H1 (cell line): ENCODE results near the gene FOXL3. TPM values are rescaled to one million over a fixed set of nuclear protein-coding genes. Genes with fewer than 3 reads are reported as not detected.

Experiments used
- CHD7 ChIP-seq: fragments of 300-600 bp; sonication (generic); IDR thresholded peaks from 2 replicates; pipeline ENCODE4 v1.7.1; 2012; ENCODE audit warnings: low read length, moderate library complexity, mild to moderate bottlenecking, inconsistent platforms; ENCODE audit not compliant: insufficient replicate concordance
- CREB1 ChIP-seq: IDR thresholded peaks from 2 replicates; pipeline ENCODE4 v1.6.1; 2012; ENCODE audit warnings: inconsistent platforms
- CTBP2 ChIP-seq: IDR thresholded peaks from 2 replicates; pipeline ENCODE4 v1.7.0; 2011; ENCODE audit warnings: borderline replicate concordance, mild to moderate bottlenecking, moderate library complexity, mixed read lengths, low read length; ENCODE audit not compliant: insufficient read depth, insufficient read length
- KDM1A ChIP-seq: fragments of 200-600, 300-600 bp; sonication (generic); IDR thresholded peaks from 2 replicates; pipeline ENCODE4 v1.7.1; 2016; ENCODE audit warnings: mild to moderate bottlenecking, low read length, borderline replicate concordance
- NANOG ChIP-seq: IDR thresholded peaks from 2 replicates; pipeline ENCODE4 v1.6.1; 2011; ENCODE audit warnings: low read length, low read depth, mild to moderate bottlenecking, inconsistent platforms; ENCODE audit not compliant: insufficient read depth, poor library complexity, severe bottlenecking
- RFX5 ChIP-seq: IDR thresholded peaks from 2 replicates; pipeline ENCODE4 v1.6.1; 2011; ENCODE audit warnings: low read depth, low read length, improper control_type of control experiment, borderline replicate concordance
- SAP30 ChIP-seq: fragments of 300-600 bp; sonication (generic); IDR thresholded peaks from 2 replicates; pipeline ENCODE4 v1.7.1; 2012; ENCODE audit warnings: low read length, moderate library complexity, mild to moderate bottlenecking, inconsistent platforms; ENCODE audit not compliant: insufficient read depth, insufficient replicate concordance
- SIX5 ChIP-seq: IDR thresholded peaks from 2 replicates; pipeline ENCODE4 v1.6.1; 2011; ENCODE audit warnings: mild to moderate bottlenecking, low read depth, low read length
- SUZ12 ChIP-seq: fragments of 200-600 bp; sonication (generic); IDR thresholded peaks from 2 replicates; pipeline ENCODE4 v1.6.1; 2012; ENCODE audit warnings: mild to moderate bottlenecking, inconsistent platforms, low read length, moderate library complexity, mixed read lengths
- TAF7 ChIP-seq: optimal IDR thresholded peaks from 2 replicates; pipeline ENCODE3; 2011; ENCODE audit warnings: low read depth, mild to moderate bottlenecking, inconsistent platforms, low read length, moderate library complexity, borderline replicate concordance
- polyA plus RNA-seq, 7 experiments: library from polyadenylated mRNA; depleted of rRNA in 3 of 7; stranded (reverse) in 5 of 7; unstranded in 2 of 7; fragments of >200 nt in 5 of 7; fragments of 200-250 nt in 2 of 7; gene quantifications; 1 replicate in 5 of 7; 2 replicates in 1 of 7; 4 replicates in 1 of 7; pipeline versions ENCODE4 v1.2.1 to v1.2.3, GENCODE V29; 2011 to 2013; ENCODE audit warnings: missing spikeins in 2 of 7, mixed read lengths in 2 of 7
- total RNA-seq: library from RNA; stranded (reverse); fragmentation: NEBNext Ultra II Directional; extraction: Animal tissue kit (Norgen Biotek cat#: 25700); gene quantifications from 2 replicates; pipeline ENCODE4 v1.2.1, GENCODE V29; 2021

FOXL3 gene
- total and polyA plus RNA-seq, 2 of the 8 experiments (the other 6 are each of a cell fraction or from before 2014, with no cell fraction given): not detected

GRCh38 chr7:324011-324410, 34.0 kb downstream of the FOXL3 start (continued):
- TF ChIP-seq CHD7: no peak
- TF ChIP-seq SIX5: no peak
- no peak for TF ChIP-seq TAF7
- no peak for TF ChIP-seq SUZ12
- TF ChIP-seq NANOG: no peak
- no peak for TF ChIP-seq KDM1A
- TF ChIP-seq CREB1: no peak
- TF ChIP-seq RFX5: no peak
- TF ChIP-seq CTBP2: no peak
- TF ChIP-seq SAP30: no peak
